Left renal cortex interstitium (tissue), 4 donors: ENCODE results near the gene C5orf24. TPM values are rescaled to one million over a fixed set of nuclear protein-coding genes. Genes with fewer than 3 reads are reported as not detected.
A peak's percentile ranks its signal among the peaks of the same experiment; 100 is the strongest.
"Not testable (repeated sequence)": the region's sequence is repeated elsewhere in the genome, so short reads cannot be mapped to it uniquely, and the experiment has no call there.

Experiments used
- DNase-seq, 4 donors: peaks; one replicate each; pipeline ENCODE4 v3.0.0-alpha.2; 2013; ENCODE audit warnings: low read depth in 4 of 4, low spot score in 2 of 4, missing footprints in 1 of 4
- polyA plus RNA-seq, 4 donors: library from polyadenylated mRNA; unstranded; fragments of 120-200 nt; gene quantifications; one replicate each; pipeline ENCODE4 v1.2.1, GENCODE V29; 2013; ENCODE audit not compliant: insufficient read length in 4 of 4

The C5orf24 gene
- polyA plus RNA-seq: 100 to 1,000 TPM in 1 of 4 donors, 10 to 100 TPM in 3; 95.0 to 119 (median 97.4) TPM

DNA sequence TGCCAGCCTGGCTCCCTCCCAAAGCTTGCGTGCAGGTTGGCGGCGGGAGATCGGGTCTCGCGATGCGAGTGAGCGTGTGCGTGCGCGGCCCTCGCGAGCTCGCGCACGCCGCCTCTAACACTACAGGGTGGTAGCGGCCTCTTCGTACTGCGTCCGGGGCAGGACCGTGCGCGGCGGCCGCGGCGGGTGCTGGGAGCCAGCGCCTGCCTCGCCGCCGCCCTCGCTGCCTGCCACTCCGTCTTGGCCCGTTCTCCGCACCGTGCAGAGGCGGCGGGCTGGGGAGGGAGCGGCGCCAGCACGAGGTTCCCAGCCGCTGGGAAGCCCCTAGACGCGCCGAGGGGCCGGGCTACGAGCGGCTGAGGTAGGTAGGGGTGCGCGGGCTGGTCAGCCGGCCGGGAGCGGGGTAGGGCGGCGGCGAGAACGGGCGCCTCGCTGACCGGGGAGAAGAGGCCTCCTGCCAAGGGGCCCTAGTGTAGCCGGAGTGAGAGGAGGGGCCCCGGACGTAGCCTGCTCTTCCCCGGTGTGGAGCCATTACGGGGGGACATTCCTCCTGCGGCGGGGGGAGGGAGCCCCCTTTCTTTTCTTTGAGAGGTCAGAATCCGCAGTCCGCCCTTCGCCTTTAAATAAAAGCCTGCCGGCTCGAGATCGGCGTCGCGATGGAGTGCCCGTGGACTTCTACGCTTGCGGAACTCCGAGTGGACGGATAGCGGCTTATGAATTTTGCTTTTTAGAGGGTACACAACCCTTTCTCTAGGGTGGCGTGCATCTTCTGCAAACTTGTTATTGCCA, at the start of gene C5orf24:
Gene C5orf24 (plus strand): TSS at position 117 of the 789 bp plus-strand sequence. CDS start 8,933 bp downstream, outside the sequence.
- peak; percentile 86 to 94 (median 88) for DNase-seq

DNA sequence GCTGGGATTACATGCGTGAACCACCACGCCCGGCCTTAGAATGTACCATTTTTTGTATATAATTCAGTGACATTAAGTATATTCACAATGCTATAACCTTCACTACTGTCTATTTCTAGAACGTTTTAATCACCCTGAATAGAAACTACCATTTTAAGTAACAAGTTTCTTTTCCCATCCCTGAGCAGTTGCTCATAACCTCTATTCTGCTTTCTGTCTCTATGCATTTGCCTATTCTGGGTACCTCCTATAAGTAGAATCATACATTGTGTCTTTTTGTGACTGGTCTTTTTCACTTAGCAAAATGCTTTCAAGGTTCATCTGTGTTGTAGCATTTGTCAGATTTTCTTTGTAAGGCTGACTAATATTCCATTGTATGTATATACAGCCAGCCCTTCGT, 47.3 kb upstream of the C5orf24 start:
- no peak for DNase-seq

DNA sequence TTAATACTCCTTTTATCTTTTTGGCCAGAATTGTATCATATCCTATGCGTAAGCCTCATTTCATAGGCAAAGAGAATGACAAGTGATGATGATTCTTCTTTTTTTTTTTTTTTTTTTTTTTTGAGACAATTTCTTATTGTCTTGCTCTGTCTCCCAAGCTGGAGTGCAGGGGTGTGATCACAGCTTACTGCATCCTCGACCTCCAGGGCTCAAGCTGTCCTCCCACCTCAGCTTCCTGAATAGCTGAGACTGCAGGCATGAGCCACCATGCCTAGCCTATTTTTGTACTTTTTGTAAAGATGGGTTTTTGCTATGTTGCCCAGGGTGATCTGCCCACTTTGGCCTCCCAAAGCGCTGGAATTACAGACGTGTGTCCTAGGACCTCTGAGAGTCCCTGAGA, 41.9 kb upstream of the C5orf24 start:
- no peak for DNase-seq

DNA sequence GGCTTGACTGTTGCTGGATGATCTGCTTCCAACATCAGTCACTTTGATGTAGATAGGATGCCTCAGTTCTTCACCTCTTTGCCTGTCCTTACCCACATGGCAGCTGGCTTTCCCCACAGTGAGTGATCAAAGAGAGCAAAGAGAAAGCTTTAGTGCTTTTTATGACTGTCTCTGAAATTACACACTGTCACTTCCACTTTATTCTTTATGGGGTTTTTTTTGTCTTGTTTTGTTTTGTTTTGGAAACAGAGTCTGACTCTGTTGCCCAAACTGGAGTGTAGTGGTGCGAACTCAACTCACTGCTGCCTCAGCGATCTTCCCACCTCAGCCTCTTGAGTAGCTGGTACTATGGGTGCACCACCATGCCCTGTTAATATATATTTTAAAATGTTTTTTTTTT, 32.4 kb upstream of the C5orf24 start:
- no peak for DNase-seq

DNA sequence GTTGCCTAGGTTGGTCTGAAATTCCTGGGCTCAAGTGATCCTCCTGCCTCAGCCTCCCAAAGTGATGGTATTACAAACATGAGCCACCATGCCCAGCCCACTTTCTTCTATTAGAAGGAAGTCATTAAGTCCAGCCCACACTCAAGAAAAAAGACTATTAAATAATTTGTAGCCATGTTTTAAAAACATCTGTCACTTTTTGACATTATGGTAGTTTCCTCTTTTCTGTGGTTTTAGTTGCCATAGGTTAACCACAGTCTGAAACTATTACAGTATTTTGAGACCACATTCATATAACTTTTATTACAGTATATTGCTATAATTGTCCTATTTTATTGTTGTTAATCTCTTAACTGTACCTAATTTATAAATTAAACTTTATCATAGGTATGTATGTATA, 31.9 kb upstream of the C5orf24 start:
- no peak for DNase-seq

DNA sequence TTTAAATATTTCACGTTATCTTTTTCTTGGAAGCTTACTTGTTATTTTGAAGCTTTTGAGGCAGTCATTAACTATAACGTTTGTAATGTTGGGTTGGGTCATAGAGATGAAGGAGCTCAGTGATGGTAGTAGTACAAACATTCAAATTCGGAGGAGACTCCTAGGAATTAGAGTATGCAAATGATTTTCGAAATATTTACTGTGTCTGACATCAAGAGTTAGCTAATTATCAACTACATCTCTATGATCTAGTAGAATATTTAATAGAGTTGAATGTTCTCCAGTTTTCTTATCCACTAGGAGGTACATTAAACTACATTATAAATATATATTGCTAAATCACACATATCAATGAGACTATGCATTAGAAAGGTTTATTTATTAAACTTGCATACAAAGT, 28.8 kb upstream of the C5orf24 start:
- DNase-seq: no peak

DNA sequence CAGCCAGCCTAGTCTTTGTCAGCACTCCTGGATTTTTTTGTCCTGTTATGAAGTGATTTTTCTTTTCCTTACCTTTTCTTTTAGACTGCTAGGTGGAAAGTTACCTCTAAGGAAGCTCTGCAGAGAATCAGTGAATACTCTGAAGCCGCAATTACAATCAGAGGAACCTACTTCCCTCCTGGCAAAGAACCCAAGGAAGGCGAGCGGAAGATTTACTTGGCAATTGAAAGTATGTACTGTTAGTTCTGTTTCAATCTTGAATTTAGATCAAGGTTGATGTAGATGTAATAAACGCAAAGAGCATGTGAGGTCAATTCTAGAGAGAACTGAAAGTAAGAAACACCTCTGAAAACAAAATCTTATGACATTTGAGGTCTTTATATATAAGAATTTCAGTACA, 27.0 kb upstream of the C5orf24 start:
- DNase-seq: no peak

DNA sequence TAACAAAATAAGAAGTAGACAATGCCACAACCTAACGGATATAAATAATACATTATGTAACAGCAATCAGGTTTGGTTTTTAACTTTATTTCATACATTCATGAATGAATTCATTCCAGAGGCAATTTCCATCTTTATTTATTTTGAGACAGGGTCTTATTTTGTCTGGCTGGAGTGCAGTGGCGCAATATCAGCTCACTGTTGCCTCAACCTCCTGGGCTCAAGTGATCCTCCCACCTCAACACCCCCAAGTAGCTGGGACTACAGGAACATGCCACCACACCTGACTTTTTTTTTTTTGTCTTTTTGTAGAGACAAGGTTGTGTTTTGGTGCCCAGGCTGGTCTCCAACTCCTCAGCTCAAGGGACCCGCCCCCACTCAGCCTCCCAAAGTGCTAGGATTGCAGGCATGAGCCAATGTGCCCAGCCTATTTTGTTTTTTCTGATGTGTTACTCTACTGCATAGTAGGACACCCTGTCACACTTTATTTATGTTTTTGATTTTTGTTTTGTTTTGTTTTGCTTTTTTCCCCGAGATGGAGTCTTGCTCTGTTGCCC, 26.3 kb upstream of the C5orf24 start:
- DNase-seq: no peak

DNA sequence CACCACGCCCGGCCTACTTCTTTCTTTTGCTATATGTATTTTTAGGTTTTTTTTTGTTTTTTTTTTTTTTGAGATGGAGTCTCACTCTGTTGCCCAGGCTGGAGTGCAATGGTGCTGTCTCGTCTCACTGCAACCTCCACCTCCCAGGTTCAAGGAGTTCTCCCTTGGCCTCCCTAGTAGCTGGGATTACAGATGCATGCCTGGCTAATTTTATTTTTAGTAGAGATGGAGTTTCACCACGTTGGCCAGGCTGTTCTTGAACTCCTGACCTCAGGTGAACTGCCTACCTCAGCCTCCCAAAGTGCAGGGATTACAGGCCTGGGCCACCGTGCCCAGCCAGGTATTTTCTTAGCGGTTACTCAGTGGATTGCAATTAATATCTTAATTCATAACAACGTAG, 23.9 kb upstream of the C5orf24 start:
- DNase-seq: no peak

DNA sequence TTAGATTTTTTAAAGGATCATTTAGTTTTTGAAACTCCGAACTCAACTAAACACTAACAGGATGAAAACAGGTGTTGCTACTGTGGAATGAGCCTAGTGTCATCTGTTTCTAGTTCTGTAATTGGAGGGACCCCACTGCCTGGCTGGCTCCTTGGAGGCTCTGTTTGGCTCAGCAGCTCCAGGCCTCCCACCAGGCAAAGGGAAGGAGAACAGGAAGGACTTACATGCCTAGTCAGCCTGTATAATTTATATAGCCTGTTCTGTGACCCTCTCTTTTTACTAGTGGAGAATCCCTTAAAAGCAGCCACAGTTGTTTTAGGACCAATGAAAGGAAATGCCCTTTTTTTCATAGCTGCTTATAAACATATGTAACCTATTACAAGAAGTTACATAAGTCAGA, 21.1 kb upstream of the C5orf24 start:
- no peak for DNase-seq

DNA sequence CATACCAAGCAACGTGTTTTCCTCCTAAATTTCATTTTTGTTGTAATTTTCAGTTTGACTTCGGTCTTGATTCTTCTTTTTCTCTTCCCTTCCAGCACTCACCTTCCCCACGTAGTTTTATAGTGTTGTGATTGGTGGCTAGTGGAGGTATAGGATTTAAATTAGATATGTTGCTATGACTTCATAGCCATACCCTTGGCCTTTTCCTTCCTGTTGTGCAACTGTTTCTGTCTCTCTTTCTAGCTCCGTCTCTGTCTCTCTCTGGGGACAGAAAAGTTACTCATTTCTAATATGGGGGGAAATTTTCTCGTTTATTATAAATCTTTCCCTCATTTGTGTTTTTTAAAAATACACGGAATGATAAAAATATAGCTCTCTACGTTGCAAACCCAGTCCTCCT, 20.6 kb upstream of the C5orf24 start:
- no peak for DNase-seq

DNA sequence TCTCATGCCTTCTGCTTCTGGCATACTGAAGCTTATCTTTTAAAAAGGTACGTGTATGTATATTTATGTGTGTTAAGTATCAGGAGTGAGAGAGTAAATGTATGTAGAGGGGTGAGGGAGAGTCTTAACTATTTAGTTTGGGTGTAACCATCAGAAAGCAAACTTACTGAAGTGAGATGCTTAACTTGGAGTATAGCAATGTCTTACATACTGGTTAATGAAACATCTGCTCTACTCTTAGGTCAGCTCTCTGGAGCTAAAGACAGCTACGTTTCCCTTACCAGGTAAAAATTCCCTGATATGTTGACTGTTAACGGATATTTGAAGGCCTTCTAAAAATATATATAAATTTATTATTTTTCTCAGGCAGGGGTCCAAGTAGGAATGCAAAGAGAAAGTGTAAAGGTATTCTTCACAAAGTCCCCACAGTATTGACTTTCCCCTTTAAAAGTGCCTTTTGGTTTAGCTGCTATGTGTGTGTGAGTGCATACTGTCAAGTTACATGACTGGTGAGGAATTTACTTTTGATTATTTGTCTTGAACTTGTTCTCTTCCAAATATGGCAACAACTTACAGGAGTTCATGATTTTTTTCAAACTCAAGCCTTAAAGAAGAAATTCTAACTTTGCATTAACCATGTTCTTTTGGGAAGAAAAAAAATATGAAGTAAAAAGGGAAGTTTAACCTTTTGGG, 12.3 kb upstream of the C5orf24 start:
- no peak for DNase-seq

DNA sequence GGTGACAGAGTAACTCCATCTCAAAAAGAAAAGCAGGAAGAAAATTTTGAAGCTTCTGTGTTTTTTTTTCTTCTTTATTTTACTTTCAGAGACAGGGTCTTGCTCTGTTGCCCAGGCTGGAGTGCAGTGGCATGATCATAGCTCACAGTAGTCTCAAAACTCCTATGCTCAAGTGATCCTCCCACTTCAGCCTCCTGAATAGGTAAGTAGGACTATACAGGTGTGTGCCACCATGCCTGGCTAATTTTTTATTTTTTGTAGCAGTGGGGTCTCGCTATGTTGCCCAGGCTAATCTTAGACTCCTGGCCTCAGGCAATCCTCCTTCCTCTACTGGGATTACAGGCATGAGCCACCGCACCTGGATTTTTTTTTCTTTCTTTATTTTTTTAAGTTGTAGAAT, 10.1 kb upstream of the C5orf24 start:
- DNase-seq: no peak

DNA sequence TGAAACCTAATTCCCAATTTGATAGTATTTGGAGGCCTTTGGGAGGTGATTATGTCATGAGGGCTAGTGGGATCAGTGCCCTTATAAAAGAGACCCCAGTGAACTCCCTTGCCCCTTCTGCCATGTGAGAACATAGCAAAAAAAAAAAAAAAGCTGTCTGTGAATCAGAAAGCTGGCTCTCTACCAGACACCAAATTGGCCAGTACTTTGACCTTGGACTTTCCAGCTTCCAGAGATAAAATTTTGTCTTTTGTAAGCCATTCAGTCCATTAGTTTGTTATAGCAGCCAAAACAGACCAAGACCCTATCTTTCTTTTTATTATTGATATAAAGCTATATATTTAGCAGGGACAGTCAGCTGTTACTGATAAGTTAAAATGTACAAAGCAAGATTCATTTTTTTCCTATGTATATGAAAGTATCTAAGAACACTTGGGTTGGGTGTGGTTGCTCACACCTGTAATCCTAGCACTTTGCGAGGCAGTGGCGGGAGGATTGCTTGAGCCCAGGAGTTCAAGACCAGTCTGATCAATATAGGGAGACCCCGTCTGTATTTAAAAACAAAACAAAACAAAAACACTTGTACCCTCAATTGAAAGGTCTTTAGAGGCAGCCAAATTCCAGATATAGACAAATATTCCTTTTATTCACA, 8.1 kb upstream of the C5orf24 start:
- DNase-seq: no peak

DNA sequence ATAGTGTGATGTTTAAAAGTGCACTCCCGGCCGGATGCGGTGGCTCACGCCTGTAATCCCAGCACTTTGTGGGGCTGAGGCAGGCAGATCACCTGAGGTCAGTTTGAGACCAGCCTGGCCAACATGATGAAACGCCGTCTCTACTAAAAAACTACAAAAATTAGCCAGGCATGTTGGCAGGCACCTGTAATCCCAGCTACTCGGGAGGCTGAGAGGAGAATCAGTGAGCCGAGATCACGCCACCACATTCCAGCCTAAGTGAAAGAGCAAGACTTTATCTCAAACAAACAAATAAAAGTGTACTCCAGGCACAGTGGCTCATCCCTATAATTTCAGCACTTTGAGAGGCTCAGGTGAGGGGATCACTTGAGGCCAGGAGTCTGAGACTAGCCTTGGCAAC, 7.4 kb upstream of the C5orf24 start:
- not testable (repeated sequence) for DNase-seq

DNA sequence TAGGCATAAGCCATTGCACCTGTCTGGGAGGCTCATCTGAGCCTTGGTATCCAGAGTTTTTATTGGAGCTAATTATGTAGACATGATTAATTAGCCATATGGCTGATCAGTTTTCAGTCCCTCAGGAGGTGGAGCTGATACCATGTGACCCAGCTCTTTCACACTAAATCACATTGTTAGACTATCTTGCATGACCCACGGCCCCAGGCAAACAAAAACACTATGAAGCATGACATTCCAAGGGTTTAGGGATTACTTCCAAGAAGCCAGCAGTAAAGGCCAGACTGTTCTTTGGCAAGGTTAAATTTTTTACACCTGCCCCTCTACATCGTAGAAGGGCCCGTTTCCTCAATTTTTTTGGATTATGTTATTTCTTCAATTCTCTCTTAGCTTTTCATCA, 5.0 kb upstream of the C5orf24 start:
- DNase-seq: no peak

DNA sequence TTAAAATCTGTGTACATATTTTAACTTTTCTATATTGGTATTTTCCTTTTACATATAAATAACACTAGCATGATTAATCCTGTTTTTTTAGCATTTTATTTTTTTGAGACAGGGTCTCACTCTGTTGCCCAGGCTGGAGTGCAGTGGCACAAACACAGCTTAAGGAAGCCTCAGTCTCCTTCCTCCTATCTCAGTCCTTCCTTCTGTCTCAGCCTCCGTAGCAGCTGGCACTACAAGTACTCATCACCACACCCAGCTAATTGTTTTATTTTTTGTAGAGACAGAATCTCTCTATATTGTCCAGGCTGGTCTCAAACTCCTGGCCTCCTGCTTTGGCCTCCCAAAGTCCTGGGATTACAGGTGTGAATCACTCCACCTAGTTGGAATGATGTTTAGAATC, 1.5 kb upstream of the C5orf24 start:
- no peak for DNase-seq

DNA sequence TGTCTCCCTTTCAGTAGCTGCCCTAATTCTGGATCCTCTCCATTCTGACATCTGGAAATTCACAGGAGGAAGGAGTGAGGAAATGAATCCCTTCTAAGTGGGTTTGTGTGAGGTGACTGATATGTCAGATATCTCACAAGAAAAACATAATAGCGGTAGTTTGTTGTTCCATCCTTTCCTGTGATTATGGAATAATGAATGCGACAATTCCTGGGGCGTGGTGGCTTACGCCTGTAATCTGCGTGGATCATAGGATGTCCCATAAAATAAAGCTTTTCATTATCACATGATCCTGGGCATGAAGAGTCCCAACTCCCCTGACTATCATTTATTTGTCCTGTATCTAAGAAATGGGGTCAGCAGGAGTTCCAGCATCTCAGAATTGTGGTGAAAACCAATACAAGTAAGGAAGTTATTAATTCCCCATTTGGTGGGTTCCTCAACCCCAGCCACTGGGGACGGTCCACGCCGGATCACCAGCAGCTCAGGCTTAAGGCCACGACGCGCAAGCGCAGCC, 375 bp upstream of the C5orf24 start:
- no peak for DNase-seq

DNA sequence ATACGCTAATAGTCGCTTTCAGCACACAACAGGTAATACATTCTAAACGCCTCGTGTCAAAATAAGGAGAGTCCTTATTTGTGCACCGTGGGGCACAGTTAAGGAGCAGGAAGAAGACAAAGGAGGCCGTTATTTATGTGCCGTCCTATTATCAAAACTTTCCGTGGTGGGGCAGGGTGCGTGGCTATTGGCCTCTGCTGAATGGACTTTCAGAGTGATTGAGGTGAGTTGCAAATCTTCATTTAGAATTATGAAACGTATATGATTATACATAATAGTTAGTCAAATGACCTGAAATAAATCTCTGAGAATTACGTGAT, 833 bp downstream of the C5orf24 start:
- DNase-seq: peak in 3 of 4 donors; percentile 20 to 32 (median 27)

DNA sequence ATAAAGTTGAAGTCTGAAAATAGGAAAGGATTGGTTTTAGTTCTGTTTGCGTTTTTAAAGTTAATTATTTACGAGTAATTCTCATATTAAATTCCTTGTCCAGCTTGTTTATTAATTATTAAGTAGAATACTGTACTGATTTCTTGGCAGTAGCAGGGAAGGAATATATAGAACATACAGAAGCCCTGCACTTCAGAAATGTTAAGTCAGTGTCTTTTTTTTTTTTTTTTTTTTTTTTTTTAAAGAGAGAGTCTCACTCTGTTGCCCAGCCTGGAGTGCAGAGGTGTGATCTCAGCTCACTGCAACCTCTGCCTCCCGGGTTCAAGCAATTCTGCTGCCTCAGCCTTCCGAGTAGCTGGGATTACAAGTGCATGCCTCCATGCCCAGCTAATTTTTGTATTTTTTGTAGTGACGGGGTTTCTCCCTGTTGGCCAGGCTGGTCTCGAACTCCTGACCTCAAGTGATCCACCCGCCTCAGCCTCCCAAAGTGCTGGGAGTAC, 3.7 kb downstream of the C5orf24 start:
- not testable (repeated sequence) for DNase-seq

DNA sequence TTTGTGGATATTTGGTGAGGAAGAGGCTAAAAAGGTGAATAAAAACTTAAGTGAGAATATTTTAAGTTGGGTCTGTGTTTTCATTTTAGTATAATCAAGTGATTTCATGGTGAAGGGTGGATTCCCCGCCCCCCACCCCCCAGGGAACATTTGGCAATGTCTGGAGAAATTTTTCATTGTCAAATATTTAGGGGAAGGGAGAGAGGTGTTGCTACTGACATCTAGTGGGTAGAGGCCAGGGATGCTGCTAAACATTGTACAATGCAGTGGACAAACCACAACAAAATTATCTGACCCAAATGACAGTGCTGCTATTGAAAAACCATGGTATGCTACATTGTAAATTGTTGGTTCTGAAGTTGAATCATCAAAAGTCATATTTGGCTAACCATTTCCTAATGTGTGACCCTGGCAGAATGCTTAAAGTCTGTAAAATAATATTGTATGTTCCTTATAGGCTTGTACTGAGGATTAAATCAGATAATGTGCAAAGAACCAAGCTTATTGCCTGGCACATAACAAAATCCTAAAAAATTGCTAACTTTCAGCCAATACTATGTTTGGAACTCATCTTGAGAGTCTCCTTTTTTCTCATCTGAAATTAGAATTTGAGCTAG, 5.6 kb downstream of the C5orf24 start:
- no peak for DNase-seq
